Heart left ventricle (tissue), 16 donors: ENCODE measurements around the gene ARNT2. TPM values are rescaled to one million over a fixed set of nuclear protein-coding genes. Genes with fewer than 3 reads are reported as not detected.

ENCODE experiments used
- ATAC-seq, 4 donors: fragments of 200-7000 bp; cut with Tn5 transposase; one replicate each; pipeline ENCODE4 v1.9.1; 2020 to 2022; ENCODE audit warnings: moderate library complexity in 4 of 4, mild to moderate bottlenecking in 3 of 4, moderate number of reproducible peaks in 1 of 4
- DNase-seq, 5 donors: peaks; one replicate each; pipeline ENCODE4 v3.0.0-alpha.2; 2020
- H3K27ac ChIP-seq, 12 donors: fragments of 200-600 bp; sonication (generic) in 4 of 12; one replicate each; pipeline versions ENCODE4 v1.5.0 to v1.8.0; 2016 to 2022; ENCODE audit warnings: mild to moderate bottlenecking in 2 of 12
- H3K27me3 ChIP-seq, 9 donors: fragments of 200-600 bp; sonication (generic) in 2 of 9; one replicate each; pipeline versions ENCODE4 v1.5.1 to v1.8.0; 2016 to 2022; ENCODE audit warnings: mild to moderate bottlenecking in 3 of 9
- H3K36me3 ChIP-seq, 9 donors: fragments of 200-600 bp; sonication (generic) in 2 of 9; one replicate each; pipeline versions ENCODE4 v1.5.0 to v1.8.0; 2018 to 2022; ENCODE audit warnings: mild to moderate bottlenecking in 2 of 9
- H3K4me1 ChIP-seq, 12 donors: fragments of 200-600 bp; sonication (generic) in 4 of 12; one replicate each; pipeline versions ENCODE4 v1.5.0 to v1.8.0; 2016 to 2022; ENCODE audit warnings: mild to moderate bottlenecking in 3 of 12
- H3K4me3 ChIP-seq, 12 donors: fragments of 200-600 bp; sonication (generic) in 4 of 12; one replicate each; pipeline versions ENCODE4 v1.5.0 to v1.8.0; 2017 to 2022; ENCODE audit warnings: mild to moderate bottlenecking in 9 of 12, moderate library complexity in 4 of 12
- H3K9me3 ChIP-seq, 12 donors: fragments of 200-600 bp; sonication (generic) in 4 of 12; one replicate each; pipeline versions ENCODE4 v1.5.0 to v1.8.0; 2016 to 2022; ENCODE audit warnings: mild to moderate bottlenecking in 1 of 12
- POLR2A ChIP-seq, 2 donors: fragments of 450-650 bp; IDR thresholded peaks; one replicate each; pipeline ENCODE4 v1.6.1; 2017; ENCODE audit warnings: antibody characterized with exemption in 2 of 2, mild to moderate bottlenecking in 2 of 2, moderate library complexity in 2 of 2
- WGBS, 4 donors: extraction: QIAGEN DNeasy Blood & Tissue Kit in 2 of 4; methylation state at CpG; one replicate each; pipeline versions ENCODE4 v1.1.5 to v1.1.7; 2013 to 2018; 5-methylcytosine and 5-hydroxymethylcytosine counted together
- intact Hi-C, 10 donors: fragments of 100-400 bp; cut with DNase I; formaldehyde crosslinking; loops; one replicate each; pipeline versions ENCODE4 v1.11.1 to v1.14.2; 2022
- polyA plus RNA-seq, 2 donors: library from polyadenylated mRNA; stranded (reverse); fragments of 200-250 nt; gene quantifications; one replicate each; pipeline ENCODE4 v1.2.3, GENCODE V29; 2013
- total RNA-seq, 9 donors: library from RNA; depleted of rRNA in 2 of 9; stranded (reverse); fragments of >200 nt in 2 of 9; fragmentation: NEBNext Ultra II Directional in 3 of 9; extraction: Animal tissue kit (Norgen Biotek cat#: 25700) in 3 of 9; gene quantifications; one replicate each; pipeline versions ENCODE4 v1.1.0 to v1.2.4, GENCODE V29; 2016 to 2023
- TF ChIP-seq, protein P1 (sequence below), 12 donors: fragments of 200-600 bp; sonication (generic) in 4 of 12; IDR thresholded peaks; one replicate each; pipeline versions ENCODE4 v1.5.0 to v1.8.0; 2018 to 2022; ENCODE audit warnings: antibody characterized with exemption in 12 of 12, mild to moderate bottlenecking in 5 of 12
- donor health status: ischemic (EF 13 %, LVEDD 7.1; RV severe dilation, severe dysfunction).
- donor health status: healthy with polysubstance abuse.
- donor health status: DM: no; HTN: yes; CAD: no.
- donor health status: DM: no; HTN: no; CAD: no.
- donor health status: ischemic (EF 25% LVEDD 6.9; RV normal size, moderate dysfunction).
- donor health status: ischemic (EF 25% LVEDD 5.7; RV mildly dilated, moderate dysfunction).
- donor health status: healthy.
- donor health status: DM: yes; HTN: yes; CAD: no.
- donor health status: ischemic (EF 35%, LVEDD 5.7; RV mildly dilated, moderate dysfunction).
- donor health status: nonischemic (EF 11% LVEDD 7.7; RV severe dilation, severe dysfunction).
- donor health status: DM: yes; HTN: yes; CAD: no.
- donor health status: PGD.
- donor health status: ischemic (EF 29% LVEDD 5.4; RV normal size, mild dysfunction).
- donor health status: nonischemic (EF 23%, LVEDD 6.1; RV moderate dilation, normal function).

The ARNT2 gene
- total and polyA plus RNA-seq, 11 donors: 1.2 to 10.0 (median 3.9) TPM

DNA sequence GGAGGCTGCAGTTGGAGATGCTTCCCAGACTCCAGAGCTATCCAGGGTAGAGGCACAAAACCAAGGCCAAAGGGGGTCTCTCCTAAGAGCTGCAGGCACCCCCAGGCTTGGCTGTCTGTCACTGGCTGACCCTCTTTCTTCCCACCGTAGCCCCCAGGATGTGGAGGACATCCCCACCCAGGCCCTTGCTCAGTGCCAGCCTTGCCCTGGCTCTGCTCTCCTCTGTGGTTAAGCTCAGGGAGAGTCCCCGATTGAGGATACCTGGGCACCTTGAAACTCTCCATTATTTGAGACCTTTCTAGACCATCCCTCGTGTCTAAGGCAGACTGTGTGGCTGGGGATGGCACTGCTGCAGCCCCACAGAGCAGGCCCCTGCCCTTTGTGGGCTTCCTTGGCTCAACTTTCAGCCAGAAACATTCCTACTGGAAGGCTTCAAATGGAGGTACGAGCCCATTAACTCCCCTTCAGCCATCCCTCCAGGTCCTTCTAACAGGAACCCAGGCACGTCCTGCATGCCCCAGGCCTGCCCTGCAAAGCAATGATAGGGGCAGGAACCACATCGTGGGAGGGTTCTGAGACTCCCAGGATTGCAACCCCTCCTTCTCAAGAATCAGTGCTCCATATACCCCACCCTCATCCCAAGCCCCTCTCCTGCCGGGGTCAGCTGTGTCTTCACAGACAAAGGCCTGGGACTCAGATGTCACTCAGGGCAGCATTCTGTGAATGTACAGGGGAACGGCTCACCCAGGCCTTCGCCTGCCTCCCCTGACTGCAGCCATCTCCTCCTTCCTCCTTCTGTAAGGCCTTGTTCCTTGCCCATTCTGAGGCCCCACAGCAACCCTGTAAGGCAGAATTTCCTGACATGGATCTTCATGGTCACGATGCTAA, 188.0 kb downstream of the ARNT2 start:
- no peaks in the 10 kb centered on the region for H3K36me3 ChIP-seq
- H3K9me3 ChIP-seq: no peaks in the 10 kb centered on the region
- TF ChIP-seq POLR2A (IDR thresholded peaks at IDR 0.05): no peak
- TF ChIP-seq, protein P1, sequence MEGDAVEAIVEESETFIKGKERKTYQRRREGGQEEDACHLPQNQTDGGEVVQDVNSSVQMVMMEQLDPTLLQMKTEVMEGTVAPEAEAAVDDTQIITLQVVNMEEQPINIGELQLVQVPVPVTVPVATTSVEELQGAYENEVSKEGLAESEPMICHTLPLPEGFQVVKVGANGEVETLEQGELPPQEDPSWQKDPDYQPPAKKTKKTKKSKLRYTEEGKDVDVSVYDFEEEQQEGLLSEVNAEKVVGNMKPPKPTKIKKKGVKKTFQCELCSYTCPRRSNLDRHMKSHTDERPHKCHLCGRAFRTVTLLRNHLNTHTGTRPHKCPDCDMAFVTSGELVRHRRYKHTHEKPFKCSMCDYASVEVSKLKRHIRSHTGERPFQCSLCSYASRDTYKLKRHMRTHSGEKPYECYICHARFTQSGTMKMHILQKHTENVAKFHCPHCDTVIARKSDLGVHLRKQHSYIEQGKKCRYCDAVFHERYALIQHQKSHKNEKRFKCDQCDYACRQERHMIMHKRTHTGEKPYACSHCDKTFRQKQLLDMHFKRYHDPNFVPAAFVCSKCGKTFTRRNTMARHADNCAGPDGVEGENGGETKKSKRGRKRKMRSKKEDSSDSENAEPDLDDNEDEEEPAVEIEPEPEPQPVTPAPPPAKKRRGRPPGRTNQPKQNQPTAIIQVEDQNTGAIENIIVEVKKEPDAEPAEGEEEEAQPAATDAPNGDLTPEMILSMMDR (IDR thresholded peaks at IDR 0.05): no peak
- no peaks in the 10 kb centered on the region for H3K27me3 ChIP-seq
- H3K4me3 ChIP-seq: no peak overlapping the region
- no peak for DNase-seq
- 87 to 89% (median 87%) methylated on average over 8 to 10 of the region's 10 CpGs for WGBS, 4 donors
- H3K4me1 ChIP-seq: no peaks in the 10 kb centered on the region
- no peak overlapping the region for H3K27ac ChIP-seq
- ATAC-seq: no peak
- intact Hi-C loops: no loop called here

DNA sequence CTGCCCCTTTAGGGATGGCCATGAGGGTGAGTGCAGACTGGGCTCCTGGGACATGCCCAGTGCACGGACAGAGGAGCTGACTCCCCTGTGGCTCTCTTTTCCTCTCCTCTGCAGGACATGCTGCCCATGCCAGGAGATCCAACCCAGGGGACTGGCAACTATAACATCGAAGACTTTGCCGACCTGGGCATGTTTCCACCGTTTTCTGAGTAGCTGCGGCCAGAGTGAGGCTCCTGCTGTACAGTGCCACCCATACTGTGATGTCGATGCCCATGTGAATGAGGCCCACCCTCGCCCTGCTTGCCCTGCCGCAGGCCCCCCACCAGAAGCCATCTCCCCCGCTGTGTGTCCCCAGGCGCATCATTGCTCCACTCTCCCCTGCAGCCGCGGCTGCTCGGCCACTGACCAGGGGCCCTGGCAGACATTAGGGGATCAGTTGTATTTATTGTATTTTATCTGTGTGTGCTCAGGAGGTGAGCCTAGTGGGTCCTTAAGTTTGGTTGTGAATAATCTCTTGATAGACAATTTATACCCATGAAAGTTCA, 189.4 kb downstream of the ARNT2 start:
- no peak overlapping the region for H3K4me3 ChIP-seq
- no peaks in the 10 kb centered on the region for H3K9me3 ChIP-seq
- no peaks in the 10 kb centered on the region for H3K27me3 ChIP-seq
- DNase-seq: no peak
- intact Hi-C loops: no loop called here
- 90 to 94% (median 91%) methylated on average over 11 to 13 of the region's 13 CpGs for WGBS, 4 donors
- no peak overlapping the region for H3K27ac ChIP-seq
- ATAC-seq: no peak
- H3K4me1 ChIP-seq: no peaks in the 10 kb centered on the region
- TF ChIP-seq POLR2A (IDR thresholded peaks at IDR 0.05): no peak
- TF ChIP-seq, protein P1 (IDR thresholded peaks at IDR 0.05): no peak
- H3K36me3 ChIP-seq: no peaks in the 10 kb centered on the region

DNA sequence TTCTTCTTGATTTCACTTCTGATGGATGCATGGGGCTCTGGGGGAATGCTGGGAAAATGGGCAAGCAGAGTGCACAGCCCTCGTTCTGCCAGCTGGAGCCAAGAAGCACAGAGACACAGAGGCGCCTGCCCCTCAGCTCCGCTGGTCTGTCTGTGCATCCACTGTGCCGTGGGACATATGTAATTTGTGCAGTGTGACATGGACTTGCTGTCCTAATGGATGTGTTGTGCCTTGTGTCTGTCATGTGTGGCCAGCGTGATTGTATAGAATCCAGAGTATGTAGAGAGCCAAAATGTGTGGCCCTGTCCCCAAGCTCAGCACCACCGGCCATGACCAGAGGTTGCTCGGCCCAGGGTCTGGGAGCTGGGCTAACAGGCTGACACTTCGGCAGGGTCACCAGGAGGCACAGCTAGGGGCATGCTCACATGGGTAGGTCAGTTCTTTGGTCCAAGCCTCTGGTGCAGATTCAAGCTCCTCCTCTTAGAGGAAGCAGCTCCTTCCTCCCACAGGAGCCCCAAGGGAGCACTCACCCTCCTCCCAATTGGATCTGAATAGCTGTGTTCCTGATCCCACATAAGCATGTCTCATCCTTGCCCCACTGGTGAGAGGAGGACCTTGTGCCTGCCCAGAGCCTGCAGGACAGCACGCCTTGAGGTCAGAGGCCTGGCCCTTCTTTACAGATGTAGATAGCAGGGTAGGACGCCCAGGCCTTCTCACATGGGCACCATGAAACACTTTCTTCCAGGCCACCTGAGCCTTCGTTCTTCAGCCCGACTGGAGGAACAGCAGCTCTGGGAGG, 190.1 kb downstream of the ARNT2 start:
- no peaks in the 10 kb centered on the region for H3K36me3 ChIP-seq
- no peak overlapping the region for H3K4me3 ChIP-seq
- DNase-seq (no peak), ATAC-seq (no peak)
- TF ChIP-seq POLR2A (IDR thresholded peaks at IDR 0.05): no peak
- TF ChIP-seq, protein P1 (IDR thresholded peaks at IDR 0.05): no peak
- no peaks in the 10 kb centered on the region for H3K9me3 ChIP-seq
- H3K27ac ChIP-seq: no peak overlapping the region
- H3K4me1 ChIP-seq: no peaks in the 10 kb centered on the region
- H3K27me3 ChIP-seq: no peaks in the 10 kb centered on the region
- intact Hi-C loops: no loop called here
- 78 to 95% (median 87%) methylated on average over 8 to 12 of the region's 12 CpGs for WGBS, 4 donors

DNA sequence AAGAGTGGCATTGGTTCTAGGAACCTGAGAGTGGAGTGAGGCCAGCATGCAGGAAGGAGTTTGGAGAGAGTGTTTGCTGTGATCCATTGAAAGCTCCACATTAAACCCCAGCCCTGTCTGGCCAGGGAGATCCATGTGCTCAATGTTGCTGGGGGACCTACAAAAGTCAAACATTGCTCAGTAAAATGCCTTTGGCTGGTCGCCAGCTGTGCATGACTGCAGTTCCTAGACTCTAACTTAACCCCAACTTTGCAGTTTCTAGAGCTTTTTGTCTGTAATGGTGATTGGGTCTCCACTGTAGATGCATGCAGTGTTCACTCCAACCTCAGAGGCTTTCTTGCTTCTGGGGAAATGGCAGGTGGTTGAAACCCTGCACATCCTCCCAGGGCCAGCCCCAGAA, 191.2 kb downstream of the ARNT2 start:
- DNase-seq (no peak), ATAC-seq (no peak)
- H3K36me3 ChIP-seq: no peaks in the 10 kb centered on the region
- H3K4me3 ChIP-seq: no peak overlapping the region
- no peaks in the 10 kb centered on the region for H3K27me3 ChIP-seq
- intact Hi-C loops: no loop called here
- WGBS, 4 donors: 45 to 60% (median 54%) methylated on average over 1 of the region's 1 CpG
- no peaks in the 10 kb centered on the region for H3K9me3 ChIP-seq
- H3K27ac ChIP-seq: no peak overlapping the region
- H3K4me1 ChIP-seq: no peaks in the 10 kb centered on the region
- no peak for TF ChIP-seq POLR2A (IDR thresholded peaks at IDR 0.05)
- TF ChIP-seq, protein P1 (IDR thresholded peaks at IDR 0.05): no peak
